NCI-H510A (cell line): Measurements from ENCODE around the gene PPARD.
A peak's percentile ranks its signal among the peaks of the same experiment; 100 is the strongest.
"Not testable (repeated sequence)": the region's sequence is repeated elsewhere in the genome, so short reads cannot be mapped to it uniquely, and the experiment has no call there.

Experiments used
- DNase-seq: peaks from one replicate; lab custom pipeline; 2025; lab: John Stamatoyannopoulos, UW

PPARD gene

GRCh38 chr6:35438378-35439065 is 96.2 kb downstream of the PPARD start:
- DNase-seq: not testable (repeated sequence)

GRCh38 chr6:35439308-35439707 is 97.0 kb downstream of the PPARD start:
- no peak for DNase-seq

GRCh38 chr6:35441205-35441604 is 98.8 kb downstream of the PPARD start:
- no peak for DNase-seq

GRCh38 chr6:35441642-35442041 is 99.3 kb downstream of the PPARD start:
- DNase-seq: no peak

GRCh38 chr6:35442693-35443092 is 100.3 kb downstream of the PPARD start:
- DNase-seq: no peak

- no peak for DNase-seq
Observed at GRCh38 chr6:35443341-35444030, 101.1 kb downstream of the PPARD start.

- DNase-seq: no peak
Observed at GRCh38 chr6:35445691-35446090, 103.3 kb downstream of the PPARD start.

GRCh38 chr6:35448191-35448590 is 105.8 kb downstream of the PPARD start:
- DNase-seq: no peak

- DNase-seq: peak; percentile 55
Observed at GRCh38 chr6:35449287-35449881, 107.0 kb downstream of the PPARD start.

- DNase-seq: no peak
Observed at GRCh38 chr6:35451354-35452182, 109.2 kb downstream of the PPARD start.

GRCh38 chr6:35452183-35453090 is 110.1 kb downstream of the PPARD start, which contains the start of gene FANCE:
Gene FANCE, plus strand, starts transcription at chr6:35452338. Its CDS starts 208 bp downstream, at chr6:35452546.
- DNase-seq: peak; percentile 91

GRCh38 chr6:35453236-35453635 is 110.9 kb downstream of the PPARD start:
- no peak for DNase-seq

- no peak for DNase-seq
Observed at GRCh38 chr6:35454391-35455110, 112.2 kb downstream of the PPARD start.

GRCh38 chr6:35457907-35458306 is 115.5 kb downstream of the PPARD start:
- no peak for DNase-seq

- no peak for DNase-seq
Observed at GRCh38 chr6:35461270-35461669, 118.9 kb downstream of the PPARD start.

GRCh38 chr6:35463292-35463691 is 120.9 kb downstream of the PPARD start:
- no peak for DNase-seq

GRCh38 chr6:35465646-35466045 is 123.3 kb downstream of the PPARD start:
- no peak for DNase-seq

GRCh38 chr6:35468181-35468979 is 126.0 kb downstream of the PPARD start, which contains the start of gene RPL10A:
Gene RPL10A, plus strand, starts transcription at chr6:35468401. Its CDS starts 34 bp downstream, at chr6:35468435.
- DNase-seq: peak; percentile 89

GRCh38 chr6:35468980-35469750 is 126.8 kb downstream of the PPARD start:
- no peak for DNase-seq
